ENCODE results near the gene TTC29. TPM values are rescaled to one million over a fixed set of nuclear protein-coding genes. Genes with fewer than 3 reads are reported as not detected.
"Not testable (repeated sequence)": the region's sequence is repeated elsewhere in the genome, so short reads cannot be mapped to it uniquely, and the experiment has no call there.

The TTC29 gene
- polyA plus RNA-seq, 1 of the 3 experiments (the other 2 are of a cell fraction) = not detected

DNA sequence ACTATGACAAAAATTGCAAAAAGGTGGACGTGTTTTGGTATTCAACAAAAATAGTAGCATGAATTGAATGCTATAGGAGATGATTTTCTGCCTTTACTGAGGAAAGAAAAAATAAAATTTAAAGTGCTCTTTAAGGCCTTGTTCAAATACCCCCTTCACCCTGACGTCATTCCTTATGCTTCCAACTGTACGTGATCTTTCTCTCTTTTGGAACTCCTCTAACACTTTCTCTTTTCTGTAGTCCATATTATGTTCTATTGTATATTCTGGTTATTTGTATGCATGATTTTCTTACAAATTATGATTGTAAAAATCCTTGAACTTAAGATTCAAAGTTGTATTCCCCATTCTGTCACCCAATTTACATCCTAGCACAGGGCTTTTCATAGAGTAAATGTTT, 206.5 kb downstream of the TTC29 start:
- Histone ChIP-seq H3K4me1 (ENCODE audit: control insufficient read depth in 1 of 2, insufficient read depth in 2 of 2, low read depth in 1 of 2, low read length in 1 of 2) (no peaks in the 10 kb centered on the region), H3F3A (replicated peaks; ENCODE audit: insufficient read depth) (no peaks in the 10 kb centered on the region), H3K9me3 (no peaks in the 10 kb centered on the region), H3K9ac (no peak overlapping the region), H3K27ac (ENCODE audit: low read depth in 2 of 2, low read length in 1 of 2) (no peak overlapping the region), H3K27me3 (ENCODE audit: insufficient read depth) (no peaks in the 10 kb centered on the region), H4K20me1 (ENCODE audit: insufficient read depth) (no peaks in the 10 kb centered on the region), H3K4me2 (no peak overlapping the region), H3K9me2 (no peaks in the 10 kb centered on the region), H3K79me2 (ENCODE audit: insufficient read depth) (no peaks in the 10 kb centered on the region), H3K4me3 (ENCODE audit: low read depth in 2 of 2, low read length in 1 of 2) (no peak overlapping the region), H2AFZ (ENCODE audit: low read depth) (no peak overlapping the region), H3K36me3 (replicated peaks in 1 of 2; ENCODE audit: control insufficient read depth in 1 of 2, insufficient read depth in 2 of 2, low read length in 1 of 2) (no peaks in the 10 kb centered on the region)
- TF ChIP-seq JUND (IDR thresholded peaks at IDR 0.05) = no peak
- TF ChIP-seq RXRA (IDR thresholded peaks at IDR 0.05; ENCODE audit: borderline replicate concordance, low read depth) = no peak
- TF ChIP-seq SIN3A (IDR thresholded peaks at IDR 0.05; ENCODE audit: borderline replicate concordance, low read depth, low read length) = no peak
- TF ChIP-seq, protein P1, sequence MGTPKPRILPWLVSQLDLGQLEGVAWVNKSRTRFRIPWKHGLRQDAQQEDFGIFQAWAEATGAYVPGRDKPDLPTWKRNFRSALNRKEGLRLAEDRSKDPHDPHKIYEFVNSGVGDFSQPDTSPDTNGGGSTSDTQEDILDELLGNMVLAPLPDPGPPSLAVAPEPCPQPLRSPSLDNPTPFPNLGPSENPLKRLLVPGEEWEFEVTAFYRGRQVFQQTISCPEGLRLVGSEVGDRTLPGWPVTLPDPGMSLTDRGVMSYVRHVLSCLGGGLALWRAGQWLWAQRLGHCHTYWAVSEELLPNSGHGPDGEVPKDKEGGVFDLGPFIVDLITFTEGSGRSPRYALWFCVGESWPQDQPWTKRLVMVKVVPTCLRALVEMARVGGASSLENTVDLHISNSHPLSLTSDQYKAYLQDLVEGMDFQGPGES (IDR thresholded peaks at IDR 0.05; ENCODE audit: low read depth, low read length) = no peak
- no peak for TF ChIP-seq YY1 (IDR thresholded peaks at IDR 0.05; ENCODE audit: low read depth)
- TF ChIP-seq NRF1 (IDR thresholded peaks at IDR 0.05; ENCODE audit: low read depth, low read length) = no peak
- no peak for TF ChIP-seq MEF2A (IDR thresholded peaks at IDR 0.05; ENCODE audit: borderline replicate concordance, low read depth)
- TF ChIP-seq USF2 (IDR thresholded peaks at IDR 0.05; ENCODE audit: borderline replicate concordance, low read depth, low read length) = no peak
- TF ChIP-seq PBX3 (IDR thresholded peaks at IDR 0.05) = no peak
- TF ChIP-seq MAX (IDR thresholded peaks at IDR 0.05; ENCODE audit: low read depth) = no peak
- no peak for TF ChIP-seq GATA2 (CRISPR knock-in tag; IDR thresholded peaks at IDR 0.05)
- no peak for TF ChIP-seq RCOR1 (IDR thresholded peaks at IDR 0.05; ENCODE audit: low read length)
- TF ChIP-seq TCF12 (IDR thresholded peaks at IDR 0.05) = no peak
- TF ChIP-seq NFIC (IDR thresholded peaks at IDR 0.05; ENCODE audit: borderline replicate concordance) = no peak
- TF ChIP-seq, protein P2, sequence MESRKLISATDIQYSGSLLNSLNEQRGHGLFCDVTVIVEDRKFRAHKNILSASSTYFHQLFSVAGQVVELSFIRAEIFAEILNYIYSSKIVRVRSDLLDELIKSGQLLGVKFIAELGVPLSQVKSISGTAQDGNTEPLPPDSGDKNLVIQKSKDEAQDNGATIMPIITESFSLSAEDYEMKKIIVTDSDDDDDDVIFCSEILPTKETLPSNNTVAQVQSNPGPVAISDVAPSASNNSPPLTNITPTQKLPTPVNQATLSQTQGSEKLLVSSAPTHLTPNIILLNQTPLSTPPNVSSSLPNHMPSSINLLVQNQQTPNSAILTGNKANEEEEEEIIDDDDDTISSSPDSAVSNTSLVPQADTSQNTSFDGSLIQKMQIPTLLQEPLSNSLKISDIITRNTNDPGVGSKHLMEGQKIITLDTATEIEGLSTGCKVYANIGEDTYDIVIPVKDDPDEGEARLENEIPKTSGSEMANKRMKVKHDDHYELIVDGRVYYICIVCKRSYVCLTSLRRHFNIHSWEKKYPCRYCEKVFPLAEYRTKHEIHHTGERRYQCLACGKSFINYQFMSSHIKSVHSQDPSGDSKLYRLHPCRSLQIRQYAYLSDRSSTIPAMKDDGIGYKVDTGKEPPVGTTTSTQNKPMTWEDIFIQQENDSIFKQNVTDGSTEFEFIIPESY (IDR thresholded peaks at IDR 0.05; ENCODE audit: borderline replicate concordance, low read depth) = no peak
- TF ChIP-seq FOXM1 (IDR thresholded peaks at IDR 0.05; ENCODE audit: low read depth) = no peak
- no peak for TF ChIP-seq CHD2 (IDR thresholded peaks at IDR 0.05; ENCODE audit: low read length, partially characterized antibody)
- TF ChIP-seq CTCF (IDR thresholded peaks at IDR 0.05) = no peak
- no peak for TF ChIP-seq POLR2AphosphoS5 (IDR thresholded peaks at IDR 0.05; ENCODE audit: low read depth, low read length)
- no peak for TF ChIP-seq GABPA (IDR thresholded peaks at IDR 0.05; ENCODE audit: low read depth)
- WGBS (ENCODE audit: low lambda C conversion rate) = 9% methylated on average over 3 of the region's 3 CpGs
- ChIA-PET POLR2A (no interaction called here), CTCF (no interaction called here)
- DNase-seq = no peak

DNA sequence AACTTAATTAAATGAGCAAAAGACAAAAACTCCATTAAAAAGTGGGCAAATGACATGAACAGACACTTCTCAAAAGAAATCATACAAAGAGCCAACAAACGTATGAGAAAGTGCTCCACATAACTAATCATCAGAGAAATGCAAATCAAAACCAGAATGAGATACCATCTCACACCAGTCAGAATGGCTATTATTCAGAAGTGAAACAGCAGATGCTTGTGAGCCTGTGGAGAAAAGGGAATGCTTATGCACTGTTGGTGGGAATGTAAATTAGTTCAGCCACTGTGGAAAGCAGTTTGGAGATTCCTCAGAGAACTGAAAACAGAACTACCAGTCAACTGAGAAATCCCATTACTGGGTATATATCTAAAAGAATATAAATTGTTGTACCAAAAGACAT, 222.1 kb downstream of the TTC29 start:
- H3K79me2 ChIP-seq (ENCODE audit: insufficient read depth); CTCF ChIA-PET; H3F3A ChIP-seq (replicated peaks; ENCODE audit: insufficient read depth); H4K20me1 ChIP-seq (ENCODE audit: insufficient read depth); H3K27me3 ChIP-seq (ENCODE audit: insufficient read depth); H3K36me3 ChIP-seq (replicated peaks in 1 of 2; ENCODE audit: control insufficient read depth in 1 of 2, insufficient read depth in 2 of 2, low read length in 1 of 2); POLR2A ChIA-PET; DNase-seq; H3K9ac ChIP-seq; H3K9me2 ChIP-seq; H3K9me3 ChIP-seq; H2AFZ ChIP-seq (ENCODE audit: low read depth); H3K4me1 ChIP-seq (ENCODE audit: control insufficient read depth in 1 of 2, insufficient read depth in 2 of 2, low read depth in 1 of 2, low read length in 1 of 2); H3K27ac ChIP-seq (ENCODE audit: low read depth in 2 of 2, low read length in 1 of 2); H3K4me2 ChIP-seq; H3K4me3 ChIP-seq (ENCODE audit: low read depth in 2 of 2, low read length in 1 of 2): not testable (repeated sequence)
- 23% methylated on average over 1 of the region's 1 CpG for WGBS (ENCODE audit: low lambda C conversion rate)

Data from SK-N-SH (cell line).